Breast epithelium (tissue), 3 donors: ENCODE data around the gene PLAAT3.

Experiments
- POLR2A ChIP-seq: fragments of 450-650 bp; IDR thresholded peaks from one replicate; pipeline ENCODE4 v1.6.1; 2016; ENCODE audit warnings: antibody characterized with exemption, mild to moderate bottlenecking, moderate library complexity
- POLR2AphosphoS5 ChIP-seq, 3 donors: sonication (generic); formaldehyde crosslinking; IDR thresholded peaks; one replicate each; pipeline ENCODE4 v1.6.1; 2017; ENCODE audit warnings: antibody characterized with exemption in 3 of 3
- TF ChIP-seq, protein P1 (sequence below), 3 donors: fragments of 450-650 bp; IDR thresholded peaks; one replicate each; pipeline ENCODE4 v1.5.1; 2016 to 2017; ENCODE audit warnings: antibody characterized with exemption in 3 of 3, mild to moderate bottlenecking in 3 of 3, moderate library complexity in 3 of 3

DNA sequence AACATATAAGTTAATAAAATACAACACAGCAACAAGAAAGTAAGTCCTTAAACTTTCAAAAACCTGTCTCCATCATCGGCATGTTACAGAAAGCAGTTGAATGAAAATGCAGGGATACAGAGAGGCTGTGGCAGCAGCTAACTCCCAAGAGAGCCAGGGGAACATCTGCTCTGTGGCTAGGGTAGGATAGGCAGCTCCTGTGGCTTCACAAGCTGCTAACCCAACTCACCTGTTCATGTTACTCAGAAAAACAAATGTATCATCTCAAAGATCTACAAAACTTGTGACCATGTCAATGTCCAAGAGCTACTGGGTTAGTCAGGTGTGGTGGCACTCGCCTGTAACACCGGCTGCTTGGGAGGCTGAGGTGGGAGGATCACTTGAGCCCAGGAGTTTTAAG, 15.2 kb upstream of the PLAAT3 start:
- TF ChIP-seq, protein P1, sequence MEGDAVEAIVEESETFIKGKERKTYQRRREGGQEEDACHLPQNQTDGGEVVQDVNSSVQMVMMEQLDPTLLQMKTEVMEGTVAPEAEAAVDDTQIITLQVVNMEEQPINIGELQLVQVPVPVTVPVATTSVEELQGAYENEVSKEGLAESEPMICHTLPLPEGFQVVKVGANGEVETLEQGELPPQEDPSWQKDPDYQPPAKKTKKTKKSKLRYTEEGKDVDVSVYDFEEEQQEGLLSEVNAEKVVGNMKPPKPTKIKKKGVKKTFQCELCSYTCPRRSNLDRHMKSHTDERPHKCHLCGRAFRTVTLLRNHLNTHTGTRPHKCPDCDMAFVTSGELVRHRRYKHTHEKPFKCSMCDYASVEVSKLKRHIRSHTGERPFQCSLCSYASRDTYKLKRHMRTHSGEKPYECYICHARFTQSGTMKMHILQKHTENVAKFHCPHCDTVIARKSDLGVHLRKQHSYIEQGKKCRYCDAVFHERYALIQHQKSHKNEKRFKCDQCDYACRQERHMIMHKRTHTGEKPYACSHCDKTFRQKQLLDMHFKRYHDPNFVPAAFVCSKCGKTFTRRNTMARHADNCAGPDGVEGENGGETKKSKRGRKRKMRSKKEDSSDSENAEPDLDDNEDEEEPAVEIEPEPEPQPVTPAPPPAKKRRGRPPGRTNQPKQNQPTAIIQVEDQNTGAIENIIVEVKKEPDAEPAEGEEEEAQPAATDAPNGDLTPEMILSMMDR (IDR thresholded peaks at IDR 0.05), result no peak
- TF ChIP-seq POLR2AphosphoS5 (IDR thresholded peaks at IDR 0.05), result no peak
- no peak for TF ChIP-seq POLR2A
